HG03521 (cell line): ENCODE data around the gene ACADM.
A peak's percentile ranks its signal among the peaks of the same experiment; 100 is the strongest.
"Not testable (repeated sequence)": the region's sequence is repeated elsewhere in the genome, so short reads cannot be mapped to it uniquely, and the experiment has no call there.

Experiments used
- ATAC-seq: cut with Tn5 transposase; IDR thresholded peaks from one replicate; pipeline ENCODE4 v1.9.1; 2021; ENCODE audit warnings: mild to moderate bottlenecking, moderate library complexity; ENCODE audit not compliant: unreplicated experiment

ACADM gene

DNA sequence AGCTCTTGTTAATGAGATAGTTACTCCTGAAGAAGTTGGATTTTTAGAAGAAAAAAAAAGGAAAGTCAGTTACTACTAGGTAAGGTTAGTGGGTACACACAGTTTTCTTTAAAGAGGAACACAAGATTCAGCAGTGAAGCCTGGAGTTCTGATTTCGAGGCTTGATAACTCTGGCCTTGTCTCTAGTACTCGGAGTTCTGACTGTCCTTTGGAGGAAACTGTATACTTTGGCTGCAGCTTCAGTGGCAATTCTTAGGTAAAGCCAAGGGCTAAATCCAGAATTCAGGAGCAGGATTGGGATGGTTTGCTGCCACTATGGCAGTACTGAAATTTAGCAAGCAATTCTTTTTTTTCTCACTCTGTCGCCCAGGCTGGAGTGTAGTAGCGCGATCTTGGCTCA is 9.2 kb downstream of the ACADM start:
- no peak for ATAC-seq

DNA sequence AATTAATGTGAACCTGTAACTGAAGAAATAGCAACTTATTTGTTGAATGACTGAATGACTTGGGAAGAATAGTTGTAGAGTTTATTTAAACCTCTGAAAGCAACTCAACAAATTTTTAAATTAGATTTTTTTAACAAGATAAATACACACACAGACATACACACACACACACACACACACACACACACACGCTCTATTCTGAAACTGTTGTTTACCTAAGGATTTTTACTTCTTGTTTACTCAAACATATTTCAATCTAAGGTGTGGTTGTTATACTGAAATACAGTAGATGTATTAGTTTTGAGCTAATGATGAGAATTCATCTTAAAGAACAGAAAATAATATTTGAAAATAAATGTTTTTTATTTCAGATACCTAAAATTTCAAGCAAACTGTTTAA is 11.5 kb downstream of the ACADM start:
- ATAC-seq, result no peak

DNA sequence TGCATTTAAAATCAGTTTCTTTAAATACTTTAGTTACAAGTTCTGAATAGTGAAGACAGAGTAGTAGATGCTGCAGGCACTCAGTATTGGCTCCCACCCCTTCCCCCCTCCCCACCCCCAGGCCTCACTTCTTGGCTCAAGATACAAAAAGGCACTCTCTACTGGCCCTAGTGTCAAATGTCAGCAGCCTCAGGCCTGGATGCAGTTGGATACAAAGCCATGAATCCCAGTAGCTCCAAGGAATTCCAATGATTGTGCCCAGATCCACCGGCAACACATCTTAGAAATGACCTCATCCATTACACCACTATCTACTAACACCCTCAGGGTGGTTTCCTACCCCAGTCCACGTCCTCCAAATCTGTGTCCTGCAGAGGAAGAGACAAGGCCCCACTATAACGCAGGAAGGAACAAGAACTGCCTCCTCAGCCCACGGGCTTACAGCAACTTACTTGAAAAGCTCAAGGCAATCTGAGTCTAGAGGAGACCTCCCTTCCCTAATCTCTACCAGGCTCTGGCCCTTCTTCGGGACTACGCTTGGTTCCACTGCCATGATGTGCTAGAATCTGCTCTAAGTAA is 17.6 kb downstream of the ACADM start:
- no peak for ATAC-seq

DNA sequence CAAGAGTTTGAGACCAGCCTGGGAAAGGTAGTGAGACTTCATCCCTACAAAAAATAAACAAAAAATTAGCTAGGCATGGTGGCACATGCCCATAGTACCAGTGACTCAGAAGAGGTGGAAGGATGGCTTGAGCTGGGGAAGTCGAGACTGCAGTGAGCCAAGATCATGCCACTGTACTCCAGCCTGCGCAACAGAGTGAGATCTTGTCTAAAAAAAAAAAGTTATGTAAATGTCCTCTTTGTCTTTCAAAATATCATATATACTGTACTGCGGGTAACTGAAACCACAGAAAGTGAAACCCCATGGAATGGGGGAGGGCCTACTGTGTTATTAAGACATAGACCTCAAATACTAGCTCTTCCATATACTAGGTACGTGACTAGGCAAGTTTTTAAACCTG is 20.8 kb downstream of the ACADM start:
- ATAC-seq, result peak; percentile 76

DNA sequence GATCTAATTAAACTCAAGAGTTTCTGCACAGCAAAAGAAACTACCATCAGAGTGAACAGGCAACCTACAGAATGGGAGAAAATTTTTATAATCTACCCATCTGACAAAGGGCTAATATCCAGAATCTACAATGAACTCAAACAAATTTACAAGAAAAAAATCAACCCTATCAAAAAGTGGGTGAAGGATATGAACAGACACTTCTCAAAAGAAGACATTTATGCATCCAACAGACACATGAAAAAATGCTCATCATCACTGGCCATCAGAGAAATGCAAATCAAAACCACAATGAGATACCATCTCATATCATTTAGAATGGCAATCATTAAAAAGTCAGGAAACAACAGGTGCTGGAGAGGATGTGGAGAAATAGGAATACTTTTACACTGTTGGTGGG is 32.7 kb downstream of the ACADM start:
- not testable (repeated sequence) for ATAC-seq

DNA sequence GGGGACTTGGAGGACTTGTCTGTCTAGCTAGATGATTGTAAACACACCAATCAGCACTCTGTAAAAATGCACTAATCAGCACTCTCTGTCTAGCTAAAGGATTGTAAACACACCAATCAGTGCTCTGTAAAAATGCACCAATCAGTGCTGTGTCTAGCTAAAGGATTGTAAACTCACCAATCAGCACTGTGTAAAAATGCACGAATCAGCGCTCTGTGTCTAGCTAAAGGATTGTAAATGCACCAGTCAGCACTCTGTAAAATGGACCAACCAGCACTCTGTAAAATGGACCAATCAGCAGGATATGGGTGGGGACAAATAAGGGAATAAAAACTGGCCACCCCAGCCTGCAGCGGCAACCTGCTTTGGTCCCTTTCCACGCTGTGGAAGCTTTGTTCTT is 34.0 kb downstream of the ACADM start:
- ATAC-seq, result not testable (repeated sequence)

DNA sequence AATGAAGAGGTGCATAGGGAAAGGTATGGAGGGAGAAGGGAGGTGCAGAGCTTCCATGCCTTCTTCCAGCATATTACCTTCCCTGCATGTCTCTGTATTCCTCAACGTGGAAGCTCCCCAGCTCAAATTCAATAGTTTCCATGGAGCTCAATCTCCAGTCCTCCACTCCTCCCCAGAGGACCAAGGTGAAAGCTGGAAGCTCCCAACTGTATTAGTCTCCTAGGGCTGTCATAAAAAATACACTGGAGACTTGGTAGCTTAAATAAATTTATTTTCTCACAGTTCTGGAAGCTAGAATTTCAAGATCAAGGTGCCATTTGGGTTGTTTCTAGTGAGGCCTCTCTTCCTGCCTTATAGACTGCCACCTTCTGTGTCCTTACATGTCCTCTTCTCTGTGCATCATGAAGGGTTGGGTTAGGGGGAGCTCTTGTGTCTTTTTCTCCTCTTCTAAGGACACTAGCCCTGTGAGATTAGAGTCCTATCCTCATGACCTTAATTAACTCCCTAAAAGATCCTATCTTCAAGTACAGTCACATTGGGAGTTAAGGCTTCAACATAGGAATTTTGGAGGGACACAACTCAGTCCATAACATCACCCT is 39.6 kb downstream of the ACADM start:
- ATAC-seq, result no peak

DNA sequence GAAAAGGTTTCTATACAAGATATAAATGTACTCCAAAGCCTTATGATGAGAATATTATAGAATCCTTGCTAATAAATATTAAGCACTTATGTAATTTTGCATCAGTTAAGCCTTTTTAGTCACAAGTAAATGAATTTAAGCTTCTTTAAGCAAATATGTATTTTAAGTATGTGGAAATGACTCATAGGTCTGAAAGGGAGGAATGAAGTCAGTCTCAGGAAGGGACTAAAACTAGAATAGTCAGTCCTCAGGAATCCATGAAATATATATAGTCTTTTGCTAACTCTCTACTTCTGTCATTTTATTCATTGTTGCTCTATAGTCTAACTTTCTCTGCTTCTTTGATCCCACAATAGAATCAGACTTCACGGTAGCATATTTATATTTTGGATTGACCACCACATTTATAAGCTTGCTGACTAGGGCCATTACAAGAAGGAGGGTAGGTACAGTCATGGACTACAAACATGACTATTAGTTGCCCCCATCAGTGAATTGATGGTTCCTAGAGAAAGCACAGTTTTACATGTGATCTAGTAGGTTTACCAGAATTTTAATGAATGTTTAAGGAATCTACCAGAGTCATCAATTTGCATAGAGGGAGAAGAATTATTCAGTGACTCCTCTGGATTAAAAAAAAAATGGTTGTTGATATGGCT is 41.3 kb downstream of the ACADM start:
- no peak for ATAC-seq

DNA sequence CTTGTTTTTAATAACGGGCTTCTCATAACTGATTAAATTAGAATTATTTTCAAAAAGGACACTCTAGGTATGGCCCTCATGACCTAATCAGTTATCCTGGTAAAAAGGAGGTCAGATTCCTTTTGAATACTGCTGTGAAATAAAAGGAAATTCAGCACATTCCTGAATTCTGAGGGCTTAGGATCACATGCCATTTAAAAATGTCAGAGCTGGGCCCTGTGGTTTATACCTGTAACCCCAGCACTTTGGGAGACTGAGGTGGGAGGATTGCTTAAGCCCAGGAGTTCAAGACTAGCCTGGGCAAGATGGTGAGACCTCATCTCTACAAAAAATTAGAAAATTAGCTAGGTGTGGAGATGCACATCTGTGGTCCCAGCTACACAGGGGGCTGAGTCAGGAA is 43.5 kb downstream of the ACADM start:
- no peak for ATAC-seq

DNA sequence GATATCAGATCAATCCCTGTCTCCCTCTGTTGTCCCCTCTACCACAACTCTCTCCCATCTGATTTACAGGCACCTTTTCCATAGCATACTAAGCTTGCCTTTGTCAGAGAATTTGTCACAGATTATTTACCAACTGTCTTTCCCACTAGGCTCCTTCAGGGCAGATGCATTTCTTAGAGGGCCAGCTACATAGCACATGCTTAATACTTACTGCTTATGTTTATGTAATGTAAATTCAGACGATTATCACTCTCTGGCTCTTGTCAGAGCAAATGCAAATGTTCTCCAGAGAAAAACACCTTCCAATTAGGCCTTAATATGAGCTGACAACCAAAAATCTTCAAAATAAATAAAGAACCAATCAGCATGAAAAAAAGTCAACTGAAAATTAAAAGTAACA is 46.3 kb downstream of the ACADM start:
- no peak for ATAC-seq

DNA sequence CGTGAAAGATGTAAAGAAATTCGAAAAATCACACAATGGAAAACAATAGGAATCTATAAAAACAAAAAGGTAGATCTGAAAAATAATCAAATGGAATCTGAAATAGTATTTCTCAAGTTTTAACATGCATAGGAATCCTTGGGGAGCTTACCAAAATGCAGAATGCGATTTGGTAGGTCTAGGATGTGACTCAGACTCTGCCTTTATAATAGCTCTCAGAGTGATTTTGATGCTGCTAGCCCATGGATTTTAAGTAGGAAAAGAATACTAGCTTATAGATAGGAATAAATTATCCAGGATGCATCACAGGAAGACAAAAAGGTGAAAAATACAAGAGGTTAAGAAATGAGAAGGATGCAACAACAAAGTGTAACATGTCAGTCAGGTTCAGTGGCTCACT is 47.5 kb downstream of the ACADM start:
- ATAC-seq, result no peak

DNA sequence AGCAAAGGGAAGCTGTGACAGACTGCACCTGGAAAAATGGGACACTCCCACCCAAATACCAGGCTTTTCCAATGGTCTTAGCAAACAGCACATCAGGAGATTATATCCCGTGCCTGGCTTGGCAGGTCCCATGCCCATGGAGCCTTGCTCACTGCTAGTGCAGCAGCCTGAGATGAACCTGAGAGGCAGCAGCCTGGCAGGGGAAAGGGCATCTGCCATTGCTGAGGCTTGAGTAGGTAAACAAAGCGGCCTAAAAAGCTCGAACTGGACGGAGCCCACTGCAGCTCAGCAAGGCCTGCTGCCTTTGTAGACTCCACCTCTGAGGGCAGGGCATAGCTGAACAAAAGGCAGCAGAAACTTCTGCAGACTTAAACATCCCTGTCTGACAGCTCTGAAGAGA is 53.3 kb downstream of the ACADM start:
- not testable (repeated sequence) for ATAC-seq

DNA sequence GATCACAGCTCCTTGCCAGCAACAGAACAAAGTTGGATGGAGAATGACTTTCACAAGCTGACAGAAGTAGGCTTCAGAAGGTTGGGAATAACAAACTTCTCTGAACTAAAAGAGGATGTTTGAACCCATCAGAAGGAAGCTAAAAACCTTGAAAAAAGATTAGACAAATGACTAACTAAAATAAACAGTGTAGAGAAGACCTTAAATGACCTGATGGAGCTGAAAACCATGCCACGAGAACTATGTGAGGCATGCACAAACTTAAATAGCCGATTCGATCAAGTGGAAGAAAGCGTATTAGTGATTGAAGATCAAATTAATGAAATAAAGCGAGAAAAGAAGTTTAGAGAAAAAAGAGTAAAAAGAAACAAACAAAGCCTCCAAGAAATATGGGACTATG is 54.2 kb downstream of the ACADM start:
- not testable (repeated sequence) for ATAC-seq

DNA sequence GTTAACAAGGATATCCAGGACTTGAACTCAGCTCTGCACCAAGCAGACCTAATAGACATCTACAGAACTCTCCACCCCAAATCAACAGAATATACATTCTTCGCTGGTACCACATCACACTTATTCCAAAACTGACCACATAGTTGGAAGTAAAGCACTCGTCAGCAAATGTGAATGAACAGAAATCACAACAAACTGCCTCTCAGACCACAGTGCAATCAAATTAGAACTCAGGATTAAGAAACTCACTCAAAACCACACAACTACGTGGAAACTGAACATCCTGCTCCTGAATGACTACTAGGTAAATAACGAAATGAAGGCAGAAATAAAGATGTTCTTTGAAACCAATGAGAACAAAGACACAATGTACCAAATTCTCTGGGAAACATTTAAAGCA is 55.7 kb downstream of the ACADM start:
- not testable (repeated sequence) for ATAC-seq

DNA sequence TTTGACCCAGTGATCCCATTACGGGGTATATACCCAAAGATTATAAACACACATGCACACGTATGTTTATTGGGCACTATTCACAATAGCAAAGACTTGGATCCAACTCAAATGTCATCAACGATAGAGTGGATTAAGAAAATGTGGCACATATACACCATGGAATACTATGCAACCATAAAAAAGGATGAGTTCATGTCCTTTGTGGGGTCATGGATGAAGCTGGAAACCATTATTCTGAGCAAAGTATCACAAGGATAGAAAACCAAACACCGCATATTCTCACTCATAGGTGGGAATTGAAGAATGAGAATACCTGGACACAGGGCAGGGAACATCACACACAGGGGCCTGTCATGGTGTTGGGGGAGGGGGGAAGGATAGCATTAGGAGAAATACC is 59.4 kb downstream of the ACADM start:
- not testable (repeated sequence) for ATAC-seq

DNA sequence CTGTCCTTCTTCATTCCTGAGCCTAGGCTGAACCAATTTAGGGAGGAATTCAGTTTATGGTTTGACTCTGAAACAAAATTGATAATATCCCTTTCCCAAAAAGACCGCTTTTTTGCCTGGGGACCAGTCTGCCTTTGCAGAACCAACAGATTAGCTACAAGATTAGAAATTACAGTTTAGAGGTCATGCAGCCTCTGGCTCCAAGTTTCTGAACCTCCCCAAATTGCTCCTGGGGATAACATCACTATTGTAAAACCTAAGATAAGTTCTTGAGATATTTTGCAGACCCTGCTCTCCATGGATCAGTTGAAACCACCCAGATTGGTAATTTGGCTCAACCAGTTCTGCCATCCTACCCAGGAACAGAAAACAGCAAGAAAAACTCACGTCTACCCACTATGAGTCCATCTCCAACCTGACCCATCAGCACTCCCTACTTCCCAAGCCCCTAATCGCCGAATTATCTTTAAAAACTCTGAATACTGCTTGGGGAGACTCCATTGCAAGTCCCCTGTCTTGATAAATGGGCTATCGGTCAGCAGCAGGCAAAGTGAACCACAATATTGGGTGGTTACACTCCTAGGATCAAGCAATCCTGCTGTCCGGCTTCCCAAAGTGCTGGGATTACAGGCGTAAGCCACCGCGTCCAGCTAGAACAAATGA is 60.9 kb downstream of the ACADM start:
- peak; percentile 2 for ATAC-seq

DNA sequence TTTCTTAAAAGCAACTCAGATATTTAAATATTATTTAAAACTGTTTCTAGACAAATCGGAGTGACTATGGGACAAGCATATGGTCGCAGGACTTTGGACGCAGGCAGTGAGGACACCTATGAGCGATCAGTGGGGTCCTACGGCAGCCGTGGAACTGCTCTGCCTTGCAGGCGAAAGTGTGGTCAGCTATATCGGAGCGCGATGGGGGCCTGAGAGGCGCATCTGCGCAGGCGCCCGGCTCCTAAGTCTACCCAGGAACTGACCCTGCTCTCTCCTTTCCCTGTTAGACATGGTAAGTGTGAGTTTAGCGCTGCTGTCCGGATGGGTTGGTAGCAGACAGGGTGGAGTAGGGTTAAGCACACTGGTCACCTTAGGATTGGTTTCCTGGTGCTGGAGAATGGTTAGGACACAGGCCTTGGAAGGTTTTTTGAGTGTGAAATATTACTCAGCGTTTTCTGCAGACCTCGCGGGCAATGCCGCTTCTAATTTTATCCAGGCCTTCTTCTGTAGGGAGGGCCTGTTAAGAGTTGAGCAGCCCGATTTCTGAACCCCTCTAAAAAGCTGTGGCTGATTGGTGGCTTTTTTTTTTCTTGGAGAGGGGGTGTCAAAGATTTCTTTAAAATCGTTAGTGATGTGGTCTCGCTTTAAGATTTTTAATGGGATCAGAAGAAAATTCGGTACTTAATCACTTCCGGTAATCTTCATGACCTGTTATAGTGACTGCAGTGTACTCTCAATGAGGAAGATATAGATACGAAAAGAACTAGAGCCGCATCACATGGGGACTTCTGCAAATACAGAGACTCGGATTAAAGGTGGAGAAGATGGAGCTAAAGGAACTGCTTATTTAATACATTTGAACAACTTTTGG is 61.7 kb downstream of the ACADM start, which contains the start of gene RABGGTB:
Gene RABGGTB, plus strand, starts transcription at position 274 of the 871 bp plus-strand sequence. Its CDS starts 16 bp downstream, at position 290.
- peak; percentile 69 for ATAC-seq

DNA sequence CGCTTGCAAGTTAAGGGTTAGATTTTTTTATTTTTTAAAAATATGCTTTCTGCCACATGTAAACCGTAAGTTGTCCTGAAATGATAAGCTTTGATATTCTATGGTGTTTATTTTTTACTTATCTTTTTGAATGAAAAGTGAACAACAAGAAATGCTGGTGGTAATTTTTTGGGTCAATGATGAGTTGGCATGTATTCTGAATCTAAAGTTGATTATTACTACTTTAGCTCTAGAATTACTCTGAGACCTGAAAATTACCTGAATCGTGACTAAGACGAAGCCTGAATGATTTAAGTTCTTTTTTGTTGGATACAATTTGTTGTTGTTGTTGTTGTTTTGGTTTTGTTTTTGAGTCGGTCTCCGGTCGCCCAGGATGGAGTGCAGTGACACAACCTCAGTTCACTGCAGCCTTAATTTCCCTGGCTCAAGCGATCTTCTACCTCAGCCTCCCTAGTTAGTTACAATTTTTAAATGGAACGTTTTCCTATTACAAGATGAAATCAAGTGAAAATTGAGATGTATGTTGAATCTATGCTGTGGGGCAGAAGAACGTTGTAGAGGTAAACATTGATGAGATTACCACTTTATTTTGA is 62.5 kb downstream of the ACADM start:
- no peak for ATAC-seq

DNA sequence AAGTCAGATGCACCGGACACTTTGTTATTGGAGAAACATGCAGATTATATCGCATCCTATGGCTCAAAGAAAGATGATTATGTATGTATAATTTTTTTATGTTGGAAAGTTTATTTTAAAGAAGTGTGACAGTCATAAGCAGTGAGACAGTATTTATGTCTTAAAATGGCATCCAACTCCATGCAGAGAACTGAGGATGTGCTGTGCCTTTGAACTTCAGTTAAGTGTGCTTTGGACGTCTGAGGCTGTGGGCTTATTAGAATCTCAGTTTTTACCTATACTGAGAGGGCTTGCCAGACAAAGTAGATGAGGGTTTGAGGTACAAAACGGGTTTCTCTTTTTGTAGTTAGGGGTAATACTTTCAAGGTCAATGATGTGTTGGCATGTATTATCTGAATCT is 63.0 kb downstream of the ACADM start:
- ATAC-seq, result no peak

DNA sequence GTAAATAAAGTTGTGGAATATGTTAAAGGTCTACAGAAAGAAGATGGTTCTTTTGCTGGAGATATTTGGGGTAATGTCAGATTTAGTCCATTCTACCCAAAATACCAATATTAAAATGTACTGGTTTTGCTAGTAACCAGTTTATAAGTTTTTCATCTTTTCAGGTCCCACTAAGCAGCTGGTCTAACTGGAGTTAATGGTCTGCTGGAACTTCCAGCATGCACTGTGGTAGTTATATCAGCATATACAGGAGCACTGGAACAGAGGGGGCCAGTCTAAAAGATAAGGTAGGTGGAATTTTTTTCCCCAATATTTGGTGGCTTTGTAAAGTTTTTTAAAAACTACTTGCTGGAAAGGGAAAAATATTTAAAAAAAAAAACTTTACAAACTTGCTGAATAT is 65.5 kb downstream of the ACADM start:
- no peak for ATAC-seq

DNA sequence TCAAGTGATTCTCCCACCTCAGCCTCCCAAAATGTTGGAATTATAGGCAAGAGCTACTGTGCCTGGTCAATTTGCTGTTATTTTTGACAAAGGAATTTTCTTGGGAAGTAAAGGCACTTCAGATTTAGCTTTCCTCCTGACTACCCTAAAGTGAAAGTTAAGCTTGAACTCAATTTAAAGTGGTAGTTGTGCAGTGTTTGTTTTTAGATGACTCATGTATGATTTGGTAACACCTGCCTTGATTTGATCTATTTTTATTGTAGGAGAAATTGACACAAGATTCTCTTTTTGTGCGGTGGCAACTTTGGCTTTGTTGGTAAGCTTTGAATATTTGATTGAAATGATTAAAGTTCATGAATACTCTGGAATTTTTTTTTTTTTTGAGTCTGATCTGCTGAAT is 66.5 kb downstream of the ACADM start:
- ATAC-seq, result no peak
